SK-N-SH (cell line): ENCODE results near the gene ZNF407. TPM values are rescaled to one million over a fixed set of nuclear protein-coding genes. Genes with fewer than 3 reads are reported as not detected.

Source experiments
- CTCF ChIA-PET: fragments of 300-600, 350-600 bp; formaldehyde crosslinking; extraction: SDS; loops from one replicate; lab custom pipeline; 2021; lab: Yijun Ruan, JAX
- POLR2A ChIA-PET: fragments of 350-600 bp; sonication (Branson Sonifier 250); formaldehyde crosslinking; extraction: SDS; loops from one replicate; lab custom pipeline; 2020; ENCODE audit warnings: antibody characterized with exemption, inconsistent platforms; lab: Yijun Ruan, JAX
- DNase-seq: peaks from one replicate; pipeline ENCODE4 v3.0.0; 2012
- H2AFZ ChIP-seq: fragments of 200-600 bp; sonication (generic); 2 replicates; pipeline ENCODE4 v1.8.1; 2016; ENCODE audit warnings: antibody characterized with exemption, mild to moderate bottlenecking, low read depth
- H3F3A ChIP-seq: fragments of 200-600 bp; sonication (generic); replicated peaks from 2 replicates; pipeline ENCODE3; 2016; ENCODE audit warnings: antibody characterized with exemption, mild to moderate bottlenecking; ENCODE audit not compliant: insufficient read depth
- H3K27ac ChIP-seq, 2 experiments: fragments of 200-500 bp in 1 of 2; fragments of 200-600 bp in 1 of 2; sonication (Bioruptor generic) in 1 of 2; sonication (generic), shearing (Covaris generic) in 1 of 2; 2 replicates each; pipeline versions ENCODE4 v1.5.1 to v1.6.1; 2014 to 2016; ENCODE audit warnings: low read depth in 2 of 2, inconsistent platforms in 1 of 2, low read length in 1 of 2, mild to moderate bottlenecking in 1 of 2, mixed read lengths in 1 of 2
- H3K27me3 ChIP-seq: fragments of 200-600 bp; sonication (generic), shearing (Covaris generic); 2 replicates; pipeline ENCODE4 v1.6.1; 2016; ENCODE audit warnings: mixed run types; ENCODE audit not compliant: insufficient read depth
- H3K36me3 ChIP-seq, 2 experiments: fragments of 200-500 bp in 1 of 2; fragments of 200-600 bp in 1 of 2; sonication (Bioruptor generic) in 1 of 2; sonication (generic) in 1 of 2; replicated peaks in 1 of 2; 2 replicates each; pipeline versions ENCODE3 to v1.5.1; 2014 to 2016; ENCODE audit warnings: low read length in 1 of 2, mild to moderate bottlenecking in 1 of 2; ENCODE audit not compliant: insufficient read depth in 2 of 2, control insufficient read depth in 1 of 2
- H3K4me1 ChIP-seq, 2 experiments: fragments of 200-500 bp in 1 of 2; fragments of 200-600 bp in 1 of 2; sonication (Bioruptor generic) in 1 of 2; sonication (generic), shearing (Covaris generic) in 1 of 2; 2 replicates each; pipeline versions ENCODE4 v1.5.1 to v1.6.1; 2014 to 2016; ENCODE audit warnings: low read depth in 1 of 2, low read length in 1 of 2, mixed run types in 1 of 2; ENCODE audit not compliant: insufficient read depth in 2 of 2, control insufficient read depth in 1 of 2
- H3K4me2 ChIP-seq: fragments of 200-600 bp; sonication (generic), shearing (Covaris generic); 2 replicates; pipeline ENCODE4 v1.6.1; 2017; ENCODE audit warnings: mixed run types
- H3K4me3 ChIP-seq, 2 experiments: fragments of 200-500 bp in 1 of 2; fragments of 200-600 bp in 1 of 2; sonication (Bioruptor generic) in 1 of 2; sonication (generic), shearing (Covaris generic) in 1 of 2; 2 replicates each; pipeline versions ENCODE4 v1.5.1 to v1.8.1; 2014 to 2016; ENCODE audit warnings: low read depth in 2 of 2, inconsistent platforms in 1 of 2, low read length in 1 of 2, mild to moderate bottlenecking in 1 of 2, mixed read lengths in 1 of 2, moderate library complexity in 1 of 2
- H3K79me2 ChIP-seq: fragments of 200-600 bp; sonication (generic); 2 replicates; pipeline ENCODE4 v1.8.1; 2017; ENCODE audit warnings: mild to moderate bottlenecking; ENCODE audit not compliant: insufficient read depth
- H3K9ac ChIP-seq: fragments of 200-600 bp; sonication (generic); 2 replicates; pipeline ENCODE4 v1.6.1; 2017; ENCODE audit warnings: mixed run types
- H3K9me2 ChIP-seq: fragments of 200-600 bp; sonication (generic); 2 replicates; pipeline ENCODE4 v1.6.1; 2017; ENCODE audit warnings: mixed run types
- H3K9me3 ChIP-seq: fragments of 200-600 bp; sonication (generic); 2 replicates; pipeline ENCODE4 v1.6.1; 2017; ENCODE audit warnings: mixed run types, mild to moderate bottlenecking, moderate library complexity
- H4K20me1 ChIP-seq: fragments of 200-600 bp; sonication (generic); 2 replicates; pipeline ENCODE4 v1.6.1; 2017; ENCODE audit warnings: mild to moderate bottlenecking, mixed run types; ENCODE audit not compliant: insufficient read depth
- CHD2 ChIP-seq: fragments of 150-350 bp; IDR thresholded peaks from 2 replicates; pipeline ENCODE4 v1.6.1; 2018; ENCODE audit warnings: low read length; ENCODE audit not compliant: partially characterized antibody
- ELF1 ChIP-seq: IDR thresholded peaks from 2 replicates; pipeline ENCODE4 v1.4.0; 2012
- EP300 ChIP-seq, 2 experiments: IDR thresholded peaks; 2 replicates each; pipeline versions ENCODE4 v1.4.0 to v1.6.1; 2012; ENCODE audit warnings: borderline replicate concordance in 1 of 2, low read depth in 1 of 2, low read length in 1 of 2
- GABPA ChIP-seq: IDR thresholded peaks from 2 replicates; pipeline ENCODE4 v1.4.0; 2012; ENCODE audit warnings: low read depth, mild to moderate bottlenecking
- JUND ChIP-seq: IDR thresholded peaks from 2 replicates; pipeline ENCODE4 v1.4.0; 2012
- MEF2A ChIP-seq: IDR thresholded peaks from 2 replicates; pipeline ENCODE4 v1.4.0; 2012; ENCODE audit warnings: low read depth, borderline replicate concordance
- NFIC ChIP-seq: IDR thresholded peaks from 2 replicates; pipeline ENCODE4 v1.4.0; 2012; ENCODE audit warnings: borderline replicate concordance
- NRF1 ChIP-seq: IDR thresholded peaks from 2 replicates; pipeline ENCODE4 v1.6.1; 2012; ENCODE audit warnings: low read depth, mild to moderate bottlenecking, low read length
- RCOR1 ChIP-seq: fragments of 150-350 bp; IDR thresholded peaks from 2 replicates; pipeline ENCODE4 v1.6.1; 2017; ENCODE audit warnings: antibody characterized with exemption, low read length
- RFX5 ChIP-seq: IDR thresholded peaks from 2 replicates; pipeline ENCODE4 v1.6.1; 2012; ENCODE audit warnings: mild to moderate bottlenecking, improper control_type of control experiment, low read length
- SIN3A ChIP-seq: IDR thresholded peaks from 2 replicates; pipeline ENCODE4 v1.6.1; 2012; ENCODE audit warnings: low read depth, mild to moderate bottlenecking, low read length, moderate library complexity, borderline replicate concordance
- TCF12 ChIP-seq: IDR thresholded peaks from 2 replicates; pipeline ENCODE4 v1.4.0; 2012
- WGBS: methylation state at CpG from one replicate; pipeline ENCODE4 v1.1.6; 2017; ENCODE audit warnings: low lambda C conversion rate; 5-methylcytosine and 5-hydroxymethylcytosine counted together
- polyA plus RNA-seq, 3 experiments: library from polyadenylated mRNA; depleted of rRNA; stranded (reverse); fragments of >200 nt; gene quantifications; 2 replicates each; pipeline ENCODE4 v1.2.3, GENCODE V29; 2012
- TF ChIP-seq, protein P1 (sequence below): fragments of 150-350 bp; IDR thresholded peaks from 2 replicates; pipeline ENCODE4 v1.6.1; 2017; ENCODE audit warnings: antibody characterized with exemption, low read length, low read depth, borderline replicate concordance
- TF ChIP-seq, protein P2 (sequence below): fragments of 200-600 bp; sonication (generic); IDR thresholded peaks from 2 replicates; pipeline ENCODE4 v1.6.1; 2017; ENCODE audit warnings: antibody characterized with exemption, mild to moderate bottlenecking, moderate library complexity
- TF ChIP-seq, protein P3 (sequence below): IDR thresholded peaks from 2 replicates; pipeline ENCODE4; 2012

ZNF407 gene
- polyA plus RNA-seq, 1 of the 3 experiments (the other 2 are of a cell fraction), result 2.6 TPM

DNA sequence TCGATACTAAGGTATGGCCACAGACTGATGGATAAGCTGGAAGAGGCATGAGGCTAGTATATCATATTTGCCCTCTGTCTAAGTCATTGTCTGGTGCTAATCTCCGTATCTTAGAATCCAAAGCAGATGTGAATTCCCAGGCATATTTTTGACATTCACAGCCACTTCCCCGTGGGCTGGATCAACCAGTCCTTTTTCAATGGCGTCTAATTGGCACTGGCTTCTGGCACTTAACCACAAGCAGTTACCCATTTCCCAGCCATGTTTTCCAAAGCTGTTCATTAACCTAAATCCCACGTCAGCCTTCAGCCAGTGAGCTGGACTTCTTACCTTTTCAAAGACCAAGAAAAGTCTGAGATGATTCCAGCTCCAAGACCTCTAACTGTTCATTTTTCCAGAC is 20.7 kb upstream of the ZNF407 start:
- TF ChIP-seq RCOR1, result peak; percentile 49; the same call in 1 of the 2 replicates
- TF ChIP-seq, protein P1, sequence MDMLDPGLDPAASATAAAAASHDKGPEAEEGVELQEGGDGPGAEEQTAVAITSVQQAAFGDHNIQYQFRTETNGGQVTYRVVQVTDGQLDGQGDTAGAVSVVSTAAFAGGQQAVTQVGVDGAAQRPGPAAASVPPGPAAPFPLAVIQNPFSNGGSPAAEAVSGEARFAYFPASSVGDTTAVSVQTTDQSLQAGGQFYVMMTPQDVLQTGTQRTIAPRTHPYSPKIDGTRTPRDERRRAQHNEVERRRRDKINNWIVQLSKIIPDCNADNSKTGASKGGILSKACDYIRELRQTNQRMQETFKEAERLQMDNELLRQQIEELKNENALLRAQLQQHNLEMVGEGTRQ, result no peak
- peak in 1 of 2 experiments; percentile 39; a peak in 1 of 4 replicates for TF ChIP-seq EP300 (IDR thresholded peaks at IDR 0.05; ENCODE audit: borderline replicate concordance in 1 of 2, low read depth in 1 of 2, low read length in 1 of 2)
- TF ChIP-seq NFIC, result no peak
- TF ChIP-seq, all 33 proteins: peak for 2
- Histone ChIP-seq H3K79me2 (no peaks in the 10 kb centered on the region), H4K20me1 (no peaks in the 10 kb centered on the region), H3K9ac (no peak overlapping the region), H2AFZ (no peak overlapping the region), H3K27me3 (no peaks in the 10 kb centered on the region; the same call in 1 of the 2 replicates), H3K4me3 (no peak overlapping the region), H3K4me2 (no peak overlapping the region), H3K27ac (no peak overlapping the region), H3K36me3 (no peaks in the 10 kb centered on the region), H3K4me1 (peaks cover 0 to 2% of the 10 kb centered on the region in 2 experiments; a peak in 1 of 4 replicates), H3K9me2 (no peaks in the 10 kb centered on the region), H3K9me3 (no peaks in the 10 kb centered on the region), H3F3A (no peaks in the 10 kb centered on the region)
- POLR2A ChIA-PET, result interaction anchor here (0.6 kb wide), 1 partner anchor 18 kb away, joined by 4 read pairs; no protein-coding TSS in a partner anchor
- CTCF ChIA-PET, result interaction anchor here (1.0 to 2.3 kb wide), 3 partner anchors 21 to 222 kb away, joined by 3 to 11 read pairs (median 3); partner anchors contain the start of gene ZNF407
- WGBS, result 14% methylated on average over 5 of the region's 5 CpGs
- DNase-seq, result peak; percentile 57

DNA sequence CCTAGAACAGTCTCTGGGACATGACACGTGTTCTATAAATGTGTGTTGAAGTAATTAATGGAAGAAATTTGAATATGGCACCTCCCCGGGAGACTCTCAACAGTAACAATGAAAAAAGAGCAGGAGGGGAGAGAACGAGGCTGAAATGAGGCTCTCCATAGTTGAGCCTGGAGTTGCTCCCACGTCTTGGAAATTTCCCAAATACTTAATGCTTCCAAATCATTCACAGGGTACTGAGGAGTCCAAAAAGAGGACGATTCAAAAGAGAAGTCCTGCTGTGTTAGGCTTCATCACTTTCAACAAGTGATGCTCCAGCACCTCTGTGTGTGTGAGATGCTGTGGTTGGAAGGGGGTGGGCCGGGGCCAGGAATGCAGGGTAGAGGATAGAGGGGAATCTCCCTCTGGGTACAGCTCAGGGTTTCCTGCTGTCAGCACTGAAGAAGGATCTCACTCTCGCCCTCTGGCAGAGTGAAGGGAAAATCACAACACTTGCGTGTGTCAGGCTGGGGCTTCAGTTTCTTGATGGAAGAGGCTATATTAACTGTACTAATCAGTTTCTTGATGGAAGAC is 18.1 kb upstream of the ZNF407 start:
- Histone ChIP-seq H3K4me3 (no peak overlapping the region), H3K79me2 (no peaks in the 10 kb centered on the region)
- 19% methylated on average over 8 of the region's 8 CpGs for WGBS

DNA sequence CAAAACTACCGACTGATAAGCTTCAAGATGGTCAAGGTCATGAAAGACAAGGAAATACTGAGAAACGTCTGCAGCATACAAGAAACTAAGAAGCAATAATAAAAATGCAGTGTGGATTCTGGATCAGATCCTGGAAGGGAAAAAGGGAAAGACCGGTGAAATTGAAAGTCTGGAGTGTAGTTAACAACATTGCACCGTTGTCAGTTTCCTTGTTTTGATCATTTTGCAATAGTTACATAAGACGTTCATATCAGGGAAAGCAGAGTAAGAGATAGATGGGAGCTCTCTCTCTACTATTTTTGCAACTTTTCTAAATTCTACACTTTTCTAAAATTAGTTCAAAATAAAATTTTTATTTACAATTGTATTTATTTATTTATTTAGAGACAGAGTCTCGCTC is 15.0 kb upstream of the ZNF407 start:
- no peaks in the 10 kb centered on the region for H3K9me3 ChIP-seq
- H3K27ac ChIP-seq, result no peak overlapping the region
- H3K4me3 ChIP-seq, result no peak overlapping the region
- H2AFZ ChIP-seq, result no peak overlapping the region
- no peaks in the 10 kb centered on the region for H3K79me2 ChIP-seq
- no peaks in the 10 kb centered on the region for H3K36me3 ChIP-seq
- no peaks in the 10 kb centered on the region for H3K9me2 ChIP-seq
- no peaks in the 10 kb centered on the region for H4K20me1 ChIP-seq
- no peaks in the 10 kb centered on the region for H3F3A ChIP-seq
- no peak for DNase-seq
- POLR2A ChIA-PET, result no interaction called here
- H3K27me3 ChIP-seq, result no peaks in the 10 kb centered on the region; the same call in 1 of the 2 replicates
- no peaks in the 10 kb centered on the region for H3K4me1 ChIP-seq
- H3K4me2 ChIP-seq, result no peak overlapping the region
- WGBS, result 31% methylated on average over 6 of the region's 6 CpGs
- H3K9ac ChIP-seq, result no peak overlapping the region
- CTCF ChIA-PET, result no interaction called here
- TF ChIP-seq, protein P1, result no peak
- TF ChIP-seq, protein P2, sequence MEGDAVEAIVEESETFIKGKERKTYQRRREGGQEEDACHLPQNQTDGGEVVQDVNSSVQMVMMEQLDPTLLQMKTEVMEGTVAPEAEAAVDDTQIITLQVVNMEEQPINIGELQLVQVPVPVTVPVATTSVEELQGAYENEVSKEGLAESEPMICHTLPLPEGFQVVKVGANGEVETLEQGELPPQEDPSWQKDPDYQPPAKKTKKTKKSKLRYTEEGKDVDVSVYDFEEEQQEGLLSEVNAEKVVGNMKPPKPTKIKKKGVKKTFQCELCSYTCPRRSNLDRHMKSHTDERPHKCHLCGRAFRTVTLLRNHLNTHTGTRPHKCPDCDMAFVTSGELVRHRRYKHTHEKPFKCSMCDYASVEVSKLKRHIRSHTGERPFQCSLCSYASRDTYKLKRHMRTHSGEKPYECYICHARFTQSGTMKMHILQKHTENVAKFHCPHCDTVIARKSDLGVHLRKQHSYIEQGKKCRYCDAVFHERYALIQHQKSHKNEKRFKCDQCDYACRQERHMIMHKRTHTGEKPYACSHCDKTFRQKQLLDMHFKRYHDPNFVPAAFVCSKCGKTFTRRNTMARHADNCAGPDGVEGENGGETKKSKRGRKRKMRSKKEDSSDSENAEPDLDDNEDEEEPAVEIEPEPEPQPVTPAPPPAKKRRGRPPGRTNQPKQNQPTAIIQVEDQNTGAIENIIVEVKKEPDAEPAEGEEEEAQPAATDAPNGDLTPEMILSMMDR, result no peak
- TF ChIP-seq NRF1 (no peak), MEF2A (no peak), RFX5 (no peak), RCOR1 (no peak), GABPA (no peak), SIN3A (no peak), TCF12 (no peak), ELF1 (no peak)
- TF ChIP-seq, protein P3, sequence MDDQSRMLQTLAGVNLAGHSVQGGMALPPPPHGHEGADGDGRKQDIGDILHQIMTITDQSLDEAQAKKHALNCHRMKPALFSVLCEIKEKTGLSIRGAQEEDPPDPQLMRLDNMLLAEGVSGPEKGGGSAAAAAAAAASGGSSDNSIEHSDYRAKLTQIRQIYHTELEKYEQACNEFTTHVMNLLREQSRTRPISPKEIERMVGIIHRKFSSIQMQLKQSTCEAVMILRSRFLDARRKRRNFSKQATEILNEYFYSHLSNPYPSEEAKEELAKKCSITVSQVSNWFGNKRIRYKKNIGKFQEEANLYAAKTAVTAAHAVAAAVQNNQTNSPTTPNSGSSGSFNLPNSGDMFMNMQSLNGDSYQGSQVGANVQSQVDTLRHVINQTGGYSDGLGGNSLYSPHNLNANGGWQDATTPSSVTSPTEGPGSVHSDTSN, result no peak

More for the DNA sequence above, 18.1 kb upstream of the ZNF407 start:
- TF ChIP-seq, protein P1, result no peak
- TF ChIP-seq GABPA (no peak), JUND (no peak), CHD2 (no peak)
- H3K27me3 ChIP-seq, result no peaks in the 10 kb centered on the region; the same call in 1 of the 2 replicates
- no peaks in the 10 kb centered on the region for H3K9me3 ChIP-seq
- ChIA-PET CTCF (no interaction called here), POLR2A (no interaction called here)
- H3K4me1 ChIP-seq, result peaks cover 0 to 2% of the 10 kb centered on the region in 2 experiments; a peak in 1 of 4 replicates
- no peak overlapping the region for H2AFZ ChIP-seq
- H3K9me2 ChIP-seq, result no peaks in the 10 kb centered on the region
- DNase-seq, result no peak
- H3K36me3 ChIP-seq, result no peaks in the 10 kb centered on the region
- H4K20me1 ChIP-seq, result no peaks in the 10 kb centered on the region
- no peak overlapping the region for H3K9ac ChIP-seq
- H3K27ac ChIP-seq, result no peak overlapping the region
- no peak overlapping the region for H3K4me2 ChIP-seq
- H3F3A ChIP-seq, result no peaks in the 10 kb centered on the region
